ENCODE data around the gene CENPE. TPM values are rescaled to one million over a fixed set of nuclear protein-coding genes. Genes with fewer than 3 reads are reported as not detected.
A peak's percentile ranks its signal among the peaks of the same experiment; 100 is the strongest.

The CENPE gene
- polyA plus RNA-seq, 3 donors, result 0.03 to 0.17 (median 0.07) TPM

- intact Hi-C loops (cut with micrococcal nuclease), result no loop called here
- Histone ChIP-seq H3K4me3 (replicated peaks in 1 of 3; ENCODE audit: low read depth in 2 of 3, low read length in 3 of 3) (no peak overlapping the region), H3K4me1 (ENCODE audit: control insufficient read depth in 1 of 2, insufficient read depth in 2 of 2, low read length in 2 of 2) (peaks cover 8 to 9% of the 10 kb centered on the region in 2 donors), H3K4me2 (replicated peaks; ENCODE audit: extremely low read depth, low read length, poor library complexity, severe bottlenecking) (no peak overlapping the region), H3K27me3 (ENCODE audit: control insufficient read depth in 2 of 2, insufficient read depth in 2 of 2, low read length in 2 of 2) (no peaks in the 10 kb centered on the region), H4K20me1 (ENCODE audit: insufficient read depth, low read length) (no peaks in the 10 kb centered on the region), H3K79me2 (ENCODE audit: insufficient read depth, low read length) (no peaks in the 10 kb centered on the region), H3K27ac (ENCODE audit: low read depth in 1 of 2, low read length in 2 of 2) (no peak overlapping the region), H3K9ac (ENCODE audit: insufficient read depth, low read length, poor library complexity, severe bottlenecking) (no peak overlapping the region), H3K9me3 (replicated peaks in 1 of 2; ENCODE audit: control insufficient read depth in 1 of 2, insufficient read depth in 1 of 2, low read length in 2 of 2) (no peaks in the 10 kb centered on the region), H2AFZ (ENCODE audit: insufficient read depth, low read depth, low read length, poor library complexity, severe bottlenecking) (no peak overlapping the region), H3K36me3 (replicated peaks in 1 of 2; ENCODE audit: control insufficient read depth in 1 of 2, insufficient read depth in 2 of 2, low read length in 2 of 2) (peaks cover 5 to 10% of the 10 kb centered on the region in 2 donors)
- peaks cover 0 to 4% (median 0%) of the 10 kb centered on the region in 3 donors for H3K27me3 Mint-ChIP-seq (ENCODE audit: low read depth in 3 of 3)
- 100% methylated on average over 2 of the region's 3 CpGs for WGBS (ENCODE audit: insufficient coverage)
- TF ChIP-seq, protein P1, sequence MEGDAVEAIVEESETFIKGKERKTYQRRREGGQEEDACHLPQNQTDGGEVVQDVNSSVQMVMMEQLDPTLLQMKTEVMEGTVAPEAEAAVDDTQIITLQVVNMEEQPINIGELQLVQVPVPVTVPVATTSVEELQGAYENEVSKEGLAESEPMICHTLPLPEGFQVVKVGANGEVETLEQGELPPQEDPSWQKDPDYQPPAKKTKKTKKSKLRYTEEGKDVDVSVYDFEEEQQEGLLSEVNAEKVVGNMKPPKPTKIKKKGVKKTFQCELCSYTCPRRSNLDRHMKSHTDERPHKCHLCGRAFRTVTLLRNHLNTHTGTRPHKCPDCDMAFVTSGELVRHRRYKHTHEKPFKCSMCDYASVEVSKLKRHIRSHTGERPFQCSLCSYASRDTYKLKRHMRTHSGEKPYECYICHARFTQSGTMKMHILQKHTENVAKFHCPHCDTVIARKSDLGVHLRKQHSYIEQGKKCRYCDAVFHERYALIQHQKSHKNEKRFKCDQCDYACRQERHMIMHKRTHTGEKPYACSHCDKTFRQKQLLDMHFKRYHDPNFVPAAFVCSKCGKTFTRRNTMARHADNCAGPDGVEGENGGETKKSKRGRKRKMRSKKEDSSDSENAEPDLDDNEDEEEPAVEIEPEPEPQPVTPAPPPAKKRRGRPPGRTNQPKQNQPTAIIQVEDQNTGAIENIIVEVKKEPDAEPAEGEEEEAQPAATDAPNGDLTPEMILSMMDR (IDR thresholded peaks at IDR 0.05), result no peak
- peaks cover 19% of the 10 kb centered on the region for H3K4me1 Mint-ChIP-seq
- peaks cover 6 to 16% of the 10 kb centered on the region in 2 donors for H3K36me3 Mint-ChIP-seq
- H3K27ac Mint-ChIP-seq, result no peak overlapping the region
- H3K9me3 Mint-ChIP-seq, result no peaks in the 10 kb centered on the region
- no peak for DNase-seq
- H3K4me3 Mint-ChIP-seq, result no peak overlapping the region
These were observed 103.1 kb downstream of the CENPE start for GRCh38 chr4:103095080-103095479.

GRCh38 chr4:103092245-103092644, 105.9 kb downstream of the CENPE start:
- no peak overlapping the region for H3K4me2 ChIP-seq (replicated peaks; ENCODE audit: extremely low read depth, low read length, poor library complexity, severe bottlenecking)
- no peaks in the 10 kb centered on the region for H4K20me1 ChIP-seq (ENCODE audit: insufficient read depth, low read length)
- Mint-ChIP-seq H3K4me3 (no peak overlapping the region), H3K4me1 (peaks cover 6% of the 10 kb centered on the region), H3K9me3 (no peaks in the 10 kb centered on the region), H3K27ac (no peak overlapping the region), H3K36me3 (peaks cover 20 to 33% of the 10 kb centered on the region in 2 donors), H3K27me3 (ENCODE audit: low read depth in 3 of 3) (peaks cover 0 to 2% (median 0%) of the 10 kb centered on the region in 3 donors)
- H3K36me3 ChIP-seq (replicated peaks in 1 of 2; ENCODE audit: control insufficient read depth in 1 of 2, insufficient read depth in 2 of 2, low read length in 2 of 2), result peaks cover 9 to 34% of the 10 kb centered on the region in 2 donors
- TF ChIP-seq, protein P1 (IDR thresholded peaks at IDR 0.05), result no peak
- no peak overlapping the region for H3K4me3 ChIP-seq (replicated peaks in 1 of 3; ENCODE audit: low read depth in 2 of 3, low read length in 3 of 3)
- no peaks in the 10 kb centered on the region for H3K9me3 ChIP-seq (replicated peaks in 1 of 2; ENCODE audit: control insufficient read depth in 1 of 2, insufficient read depth in 1 of 2, low read length in 2 of 2)
- H3K27me3 ChIP-seq (ENCODE audit: control insufficient read depth in 2 of 2, insufficient read depth in 2 of 2, low read length in 2 of 2), result no peaks in the 10 kb centered on the region
- H3K4me1 ChIP-seq (ENCODE audit: control insufficient read depth in 1 of 2, insufficient read depth in 2 of 2, low read length in 2 of 2), result no peaks in the 10 kb centered on the region
- no peaks in the 10 kb centered on the region for H3K79me2 ChIP-seq (ENCODE audit: insufficient read depth, low read length)
- no peak overlapping the region for H3K9ac ChIP-seq (ENCODE audit: insufficient read depth, low read length, poor library complexity, severe bottlenecking)
- no peak for DNase-seq
- H2AFZ ChIP-seq (ENCODE audit: insufficient read depth, low read depth, low read length, poor library complexity, severe bottlenecking), result peak overlapping the region; percentile 26
- H3K27ac ChIP-seq (ENCODE audit: low read depth in 1 of 2, low read length in 2 of 2), result no peak overlapping the region
- intact Hi-C loops (cut with micrococcal nuclease), result no loop called here
